ENCODE results near the gene ANTKMT.
"Not testable (repeated sequence)": the region's sequence is repeated elsewhere in the genome, so short reads cannot be mapped to it uniquely, and the experiment has no call there.

Gene ANTKMT

GRCh38 chr16:728131-728889 lies 7.4 kb downstream of the ANTKMT start:
- DNase-seq (ENCODE audit: low spot score) = peak; percentile 88

GRCh38 chr16:728890-729744 lies 8.2 kb downstream of the ANTKMT start:
- no peak for DNase-seq (ENCODE audit: low spot score)

DNA sequence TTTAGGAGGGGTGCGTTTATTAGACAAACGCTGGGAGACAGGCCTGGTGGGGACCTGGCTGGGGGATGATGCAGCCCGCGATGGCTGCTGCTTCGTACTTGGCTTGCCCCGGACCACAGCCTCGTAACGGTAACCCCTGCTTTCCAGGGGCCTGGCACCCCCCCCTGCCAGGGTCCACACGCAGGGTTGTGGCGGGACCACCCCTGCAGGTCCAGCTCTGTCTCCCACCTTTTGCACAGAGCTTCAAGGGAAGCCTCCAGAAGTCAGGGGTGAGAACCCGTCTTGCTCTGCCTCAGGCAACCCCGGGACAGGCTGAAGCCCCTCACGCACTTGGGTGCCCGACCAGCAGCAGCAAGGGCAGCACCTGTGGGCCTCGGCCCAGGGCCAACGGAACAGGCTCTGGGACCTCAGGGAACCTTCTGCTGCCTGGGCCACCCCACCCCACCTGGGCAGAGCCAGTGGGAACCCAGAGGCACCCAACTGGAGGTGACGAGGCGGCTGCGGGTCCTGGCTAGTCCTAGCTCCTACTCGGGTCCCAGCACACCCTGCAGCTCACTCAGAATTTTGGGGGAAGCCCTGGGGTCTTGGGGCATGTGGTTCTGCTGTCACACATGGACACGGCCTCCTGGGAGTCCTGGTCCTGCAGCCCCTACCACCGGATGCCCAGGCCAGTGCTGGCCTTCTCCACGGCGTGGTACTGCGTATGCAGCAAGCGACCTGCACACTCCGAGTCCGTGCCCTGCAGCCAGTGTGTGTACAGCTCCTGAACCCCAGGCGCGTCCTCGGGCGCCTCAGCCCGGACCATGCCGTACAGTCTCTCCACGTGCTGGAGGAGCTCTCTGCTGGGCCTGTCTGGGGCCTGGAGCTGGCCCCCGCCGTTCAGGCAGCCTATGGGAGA lies 9.1 kb downstream of the ANTKMT start:
- no peak for DNase-seq (ENCODE audit: low spot score)

GRCh38 chr16:730666-731509 lies 9.9 kb downstream of the ANTKMT start:
- DNase-seq (ENCODE audit: low spot score) = no peak

DNA sequence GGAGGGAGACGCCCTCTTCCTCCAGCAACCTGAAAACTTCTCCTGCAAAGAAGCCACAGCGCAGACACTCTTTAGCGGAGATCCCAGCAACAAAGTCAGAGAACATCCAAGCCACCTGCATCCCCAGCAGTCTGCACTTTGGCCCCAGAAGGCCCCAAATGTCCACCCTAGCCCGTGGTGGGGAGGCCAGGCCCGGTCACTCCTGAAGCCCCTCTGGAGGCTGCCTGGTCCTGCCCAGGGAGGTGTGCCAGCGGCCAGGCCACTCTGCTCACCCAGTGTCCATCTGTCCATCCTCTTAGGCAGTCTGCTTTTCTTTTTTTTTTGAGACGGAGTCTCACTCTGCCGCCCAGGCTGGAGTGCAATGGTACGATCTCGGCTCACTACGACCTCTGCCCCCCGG lies 11.4 kb downstream of the ANTKMT start:
- no peak for DNase-seq (ENCODE audit: low spot score)

DNA sequence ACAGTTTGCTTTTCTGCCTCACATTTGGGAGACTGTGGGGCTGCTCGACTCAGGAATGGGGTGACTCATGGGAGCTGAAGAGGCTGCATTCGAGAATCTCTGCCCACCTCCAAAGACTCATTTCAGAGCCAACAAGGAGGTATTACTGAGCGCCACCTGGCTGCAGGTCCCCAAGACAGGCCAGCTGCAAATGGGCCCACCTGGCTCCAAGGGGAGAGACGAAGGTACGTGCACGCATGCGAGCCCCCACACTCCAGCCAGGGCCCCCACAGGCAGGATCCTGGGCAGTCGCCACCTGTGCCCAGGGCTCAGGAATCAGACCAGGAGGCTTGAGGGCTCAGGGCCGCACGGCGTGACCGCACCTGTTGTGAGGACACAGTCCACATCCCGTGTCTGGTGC lies 12.0 kb downstream of the ANTKMT start:
- no peak for DNase-seq (ENCODE audit: low spot score)

- no peak for DNase-seq (ENCODE audit: low spot score)
Measured at GRCh38 chr16:733382-734207, 12.6 kb downstream of the ANTKMT start.

DNA sequence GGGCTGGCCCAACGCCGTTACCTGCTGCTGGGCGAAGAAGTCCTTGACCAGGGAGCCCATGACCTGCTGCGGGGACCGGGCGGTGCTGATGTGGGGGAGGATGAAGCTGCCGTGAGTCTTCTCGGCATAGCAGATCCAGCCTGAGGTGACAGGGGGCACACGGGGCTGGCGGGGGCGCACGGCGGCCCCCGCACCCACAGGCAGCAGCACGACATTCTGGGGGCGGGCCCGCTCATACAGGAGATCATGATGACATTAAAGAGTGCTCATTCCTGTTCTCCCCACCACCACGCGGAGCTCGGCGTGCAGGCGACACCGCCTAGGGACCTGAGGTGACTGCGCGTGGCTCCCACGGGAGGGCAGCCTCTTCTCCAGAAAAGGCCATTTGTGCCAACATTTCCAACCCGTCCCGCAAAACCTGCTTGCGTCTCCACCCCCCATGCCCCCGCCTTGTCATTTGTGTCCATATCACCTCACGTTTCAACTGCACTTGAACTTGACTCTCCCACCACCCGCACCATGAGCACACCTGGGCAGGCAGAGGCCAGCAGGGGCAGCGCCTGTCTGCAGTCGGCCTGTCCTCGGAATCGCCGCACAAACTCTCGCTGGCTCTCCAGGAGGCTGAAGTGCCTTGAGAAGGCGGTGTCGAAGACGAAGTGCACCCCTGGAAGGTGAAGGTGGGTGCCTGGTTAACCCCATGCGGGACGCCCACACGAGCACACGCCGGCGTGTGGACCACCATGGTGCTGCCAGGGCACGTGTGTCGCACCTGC lies 13.4 kb downstream of the ANTKMT start:
- DNase-seq (ENCODE audit: low spot score) = no peak

DNA sequence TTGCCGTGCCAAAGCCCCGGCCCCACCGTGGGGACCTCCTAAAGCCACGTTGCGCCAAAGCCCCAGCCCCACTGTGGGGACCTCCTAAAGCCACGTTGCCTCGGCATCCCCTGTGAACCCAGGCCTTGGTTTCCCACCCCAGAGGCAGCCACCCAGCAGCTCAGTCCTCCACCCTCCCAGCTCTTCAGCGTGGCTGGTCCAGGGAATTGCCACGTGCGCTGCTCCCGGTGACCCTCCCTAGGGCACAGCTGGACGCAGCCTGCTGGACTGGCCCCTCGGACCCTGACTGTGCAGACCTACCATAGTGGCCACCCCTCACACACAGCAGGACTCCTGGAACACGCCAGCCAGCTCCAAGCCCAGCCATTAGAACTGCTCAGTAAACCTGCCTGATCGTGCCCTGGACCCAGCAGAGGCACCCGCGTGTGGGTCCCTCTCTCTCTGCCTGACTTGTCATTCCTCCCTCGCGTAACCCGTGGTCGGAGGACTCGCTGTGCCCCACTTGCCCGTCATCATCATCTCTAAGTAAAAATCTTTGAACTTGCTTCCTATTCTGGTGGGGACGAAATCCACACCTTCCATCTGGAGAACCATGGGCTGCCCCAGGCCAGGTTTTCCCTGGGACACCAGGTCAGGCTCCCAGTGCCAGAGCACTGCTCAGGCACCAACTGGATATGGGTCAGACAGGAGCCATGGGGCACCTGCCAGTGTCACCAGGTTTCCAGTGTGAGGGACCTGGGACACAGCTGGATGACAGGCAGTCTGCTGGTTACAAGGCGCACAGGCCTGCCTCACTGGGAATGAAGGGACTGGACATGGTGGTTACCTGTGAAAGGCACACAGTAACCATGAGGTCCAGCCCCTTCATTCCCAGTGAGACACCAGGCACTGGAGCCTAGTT lies 14.3 kb downstream of the ANTKMT start:
- no peak for DNase-seq (ENCODE audit: low spot score)

GRCh38 chr16:735982-736453 lies 15.1 kb downstream of the ANTKMT start:
- no peak for DNase-seq (ENCODE audit: low spot score)

DNA sequence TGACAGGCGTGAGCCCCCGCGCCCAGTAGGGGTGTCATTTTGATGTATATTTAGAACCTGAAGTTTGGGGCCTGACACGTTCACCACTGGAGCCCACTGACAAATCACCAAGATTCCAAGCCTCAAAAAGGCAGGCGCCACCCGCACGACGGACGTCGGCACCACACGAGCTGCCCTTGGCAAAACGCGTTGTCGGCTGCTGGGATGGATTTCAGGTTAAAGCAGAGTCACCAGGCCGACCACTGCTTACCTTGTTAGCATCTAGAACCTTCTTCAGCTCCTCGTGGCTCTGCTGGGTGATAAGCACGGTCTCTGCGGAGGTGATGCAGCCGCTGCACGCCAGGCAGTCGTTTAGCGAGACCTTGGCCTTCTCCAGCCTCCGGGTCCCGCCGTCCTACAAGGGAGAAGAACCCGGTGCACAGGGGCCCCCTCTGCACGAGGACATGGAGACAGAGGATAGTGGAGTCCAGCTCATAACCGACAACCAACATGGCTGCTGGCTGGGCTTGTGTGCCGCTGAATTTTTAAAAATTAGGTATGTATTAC lies 16.1 kb downstream of the ANTKMT start:
- DNase-seq (ENCODE audit: low spot score) = no peak

GRCh38 chr16:739560-740458 lies 18.9 kb downstream of the ANTKMT start:
- no peak for DNase-seq (ENCODE audit: low spot score)

- DNase-seq (ENCODE audit: low spot score) = no peak
Measured at GRCh38 chr16:740459-740763, 19.5 kb downstream of the ANTKMT start.

DNA sequence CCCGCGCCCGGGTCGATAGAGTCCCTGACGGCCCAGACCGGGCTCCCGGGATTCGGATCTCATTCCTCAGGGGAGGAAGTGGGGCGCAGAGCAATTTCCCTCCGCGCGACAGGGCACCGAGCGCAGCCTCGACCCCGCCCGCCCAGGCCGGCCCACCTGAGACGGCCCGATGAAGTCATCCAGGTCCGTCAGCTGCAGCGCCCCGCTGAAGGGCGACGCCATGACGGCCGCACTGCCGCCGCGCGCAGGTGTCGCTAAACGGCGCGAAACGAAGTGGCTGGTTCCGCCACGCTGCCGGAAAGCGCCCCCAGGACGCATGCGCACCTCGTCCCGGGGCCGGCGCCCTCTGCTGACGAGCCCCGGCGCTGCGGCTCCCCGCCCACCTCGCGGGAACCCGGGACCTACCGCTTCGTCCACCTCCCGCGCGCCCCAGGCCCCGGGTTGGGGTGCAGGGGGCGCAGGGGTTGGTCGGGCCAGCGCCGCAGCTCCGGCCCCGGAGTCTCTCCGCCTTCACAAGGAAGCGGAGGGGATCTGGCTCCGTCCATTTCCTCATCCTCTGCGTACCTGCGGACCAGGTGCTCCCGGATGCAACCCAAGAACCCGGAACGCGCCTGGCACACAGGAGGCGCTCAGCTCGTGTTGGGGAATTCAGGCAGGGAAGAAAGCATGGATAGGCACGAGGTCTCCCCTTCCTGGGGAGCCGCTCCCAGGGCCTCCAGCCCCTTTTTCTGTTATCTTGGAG lies 20.0 kb downstream of the ANTKMT start, which contains the start of gene CIAO3:
TSS of gene CIAO3 (minus strand) at position 234 of the 742 bp plus-strand sequence. CDS start at position 222, 12 bp downstream.
- peak; percentile 94 for DNase-seq (ENCODE audit: low spot score)

GRCh38 chr16:741986-742629 lies 21.2 kb downstream of the ANTKMT start:
- no peak for DNase-seq (ENCODE audit: low spot score)

DNA sequence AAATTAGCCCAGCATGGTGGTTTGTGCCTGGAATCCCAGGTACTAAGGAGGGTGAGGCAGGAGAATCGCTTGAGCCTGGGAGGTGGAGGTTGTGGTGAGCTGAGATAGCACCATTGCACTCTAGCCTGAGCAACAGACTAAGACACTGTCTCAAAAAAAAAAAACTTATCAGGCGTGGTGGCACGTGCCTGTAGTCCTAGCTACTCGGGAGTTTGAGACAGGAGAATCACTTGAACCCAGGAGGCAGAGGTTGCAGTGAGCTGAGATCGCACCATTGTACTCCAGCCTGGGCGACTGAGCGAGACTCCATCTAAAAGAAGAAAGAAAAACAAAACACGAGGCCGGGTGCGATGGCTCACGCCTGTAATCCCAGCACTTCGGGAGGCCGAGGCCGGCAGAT lies 21.9 kb downstream of the ANTKMT start:
- DNase-seq (ENCODE audit: low spot score) = not testable (repeated sequence)

All from kidney tubule cell (primary cell).